ENCODE results near the gene CSTPP1.
"Not testable (repeated sequence)": the region's sequence is repeated elsewhere in the genome, so short reads cannot be mapped to it uniquely, and the experiment has no call there.

CSTPP1 gene

DNA sequence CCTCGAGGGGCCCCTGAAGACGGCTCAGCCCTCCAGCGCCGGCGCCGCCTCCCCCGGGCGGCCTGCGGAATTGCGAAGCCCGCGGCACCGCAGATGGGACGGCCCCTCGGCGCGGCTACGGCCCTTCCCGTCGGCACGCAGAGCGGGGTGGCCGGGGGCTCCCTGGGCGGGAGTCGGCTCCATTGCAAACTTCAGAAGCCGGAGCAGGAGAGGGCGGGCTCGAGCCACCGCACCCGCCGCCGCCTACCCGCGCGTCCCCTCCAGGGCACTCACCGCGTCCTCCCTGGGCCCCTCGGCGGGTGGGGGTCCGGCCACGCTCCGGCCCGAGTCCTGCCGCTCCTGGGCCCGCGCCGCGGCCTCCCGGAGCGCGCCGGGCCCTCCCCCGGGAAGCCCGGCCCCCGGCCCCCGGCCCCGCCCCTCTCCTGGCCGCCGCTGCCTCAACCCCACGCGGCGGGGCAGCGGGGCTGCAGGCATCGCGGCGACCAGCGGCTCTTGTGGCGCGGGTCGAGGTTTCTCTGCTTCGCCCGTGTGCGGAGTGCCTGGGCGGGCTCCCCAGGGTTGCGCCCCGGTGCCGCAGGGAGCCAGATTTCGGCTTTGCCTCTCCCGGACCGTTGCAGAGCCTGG, 249.6 kb downstream of the CSTPP1 start, which contains the start of gene PACSIN3:
TSS of gene PACSIN3 (minus strand) at position 359 of the 624 bp plus-strand sequence. CDS start 3,707 bp downstream, outside the sequence.
- peak; percentile 31 to 40 for DNase-seq

DNA sequence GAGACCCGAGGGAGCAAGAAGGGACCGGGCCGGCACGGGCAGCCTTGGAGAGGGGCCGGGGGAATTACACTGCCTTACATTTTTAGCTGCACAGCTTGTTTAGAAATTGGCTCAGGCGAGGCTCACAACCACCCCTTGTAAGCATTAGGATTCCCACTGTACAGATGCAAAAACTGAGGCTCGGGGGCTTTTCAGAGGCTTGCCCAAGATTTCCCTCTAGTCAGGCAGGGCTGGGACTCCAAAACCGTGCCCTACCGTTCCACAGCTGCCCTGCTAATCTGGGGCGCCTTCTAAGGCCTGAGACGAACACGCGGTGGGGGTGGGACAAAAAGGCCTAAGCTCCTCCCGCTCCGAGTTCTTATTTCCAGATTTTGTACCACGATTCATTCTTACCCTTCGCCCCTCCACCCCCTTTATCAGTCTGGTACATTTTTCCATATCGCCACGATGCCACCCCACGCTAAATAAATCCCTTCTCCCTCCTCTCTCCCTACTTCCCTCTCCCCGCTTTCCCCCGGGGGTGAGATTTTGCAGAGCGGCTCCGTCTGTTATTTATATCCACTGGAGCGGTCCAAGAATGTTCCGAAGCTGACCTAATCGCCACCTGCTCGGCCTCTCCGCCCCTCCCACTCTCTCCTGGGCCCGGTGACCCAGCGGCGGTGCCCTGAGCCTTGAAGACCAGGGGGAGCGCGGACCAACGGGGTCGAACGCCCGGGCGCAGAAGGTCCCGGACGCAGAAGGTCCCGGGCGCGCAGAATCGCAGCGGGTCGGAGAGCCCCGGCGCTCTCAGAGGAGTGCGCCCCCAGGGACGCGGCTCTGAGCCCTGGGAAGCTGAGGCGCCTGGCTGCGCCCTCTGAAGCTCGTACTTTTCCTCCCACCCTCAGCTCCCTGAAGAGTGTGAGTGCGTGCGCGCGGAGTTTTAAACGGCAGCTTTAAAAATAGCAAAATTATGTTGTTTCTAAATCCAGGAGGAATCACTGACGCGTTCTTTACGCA, 250.4 kb downstream of the CSTPP1 start:
- peak; percentile 56 to 57 for DNase-seq

DNA sequence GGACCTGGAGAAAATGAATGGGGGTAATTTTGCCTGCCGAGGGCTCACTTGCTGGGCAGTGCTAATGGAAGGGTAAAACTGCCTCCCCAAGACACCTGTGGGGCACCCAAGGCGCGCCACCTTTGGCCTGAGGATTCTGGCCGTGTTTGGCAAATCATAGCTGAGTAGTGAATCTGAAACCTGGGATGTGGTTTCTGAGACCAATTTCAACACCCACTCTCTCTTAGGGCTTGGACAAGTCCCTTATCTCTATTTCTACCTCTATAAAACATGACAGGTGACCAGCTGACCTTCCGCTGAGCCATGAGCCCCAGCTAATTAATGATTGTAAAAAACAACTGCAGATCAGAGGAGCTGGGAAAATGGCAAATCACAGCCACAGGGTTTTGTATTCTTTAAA, 251.2 kb downstream of the CSTPP1 start:
- DNase-seq, result no peak

DNA sequence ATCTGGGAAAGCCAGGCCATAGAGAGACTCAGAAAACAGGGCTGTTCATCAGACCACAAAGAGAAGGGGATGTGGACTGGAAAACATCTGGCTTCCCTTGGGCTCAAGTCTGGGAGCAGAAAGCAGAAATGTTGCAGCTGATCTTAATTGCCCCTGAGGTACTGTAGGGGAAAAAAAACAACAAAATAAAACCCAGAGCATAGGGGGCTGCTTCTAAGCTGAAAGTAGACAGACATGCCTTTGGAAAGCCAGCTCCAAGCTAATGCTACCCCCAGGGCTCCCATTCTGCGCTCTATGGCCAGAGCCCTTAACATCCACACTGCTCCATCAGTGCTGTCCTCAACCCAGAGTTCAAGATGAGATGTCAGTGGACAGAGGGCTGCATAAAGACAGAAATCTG, 251.7 kb downstream of the CSTPP1 start:
- DNase-seq, result no peak

DNA sequence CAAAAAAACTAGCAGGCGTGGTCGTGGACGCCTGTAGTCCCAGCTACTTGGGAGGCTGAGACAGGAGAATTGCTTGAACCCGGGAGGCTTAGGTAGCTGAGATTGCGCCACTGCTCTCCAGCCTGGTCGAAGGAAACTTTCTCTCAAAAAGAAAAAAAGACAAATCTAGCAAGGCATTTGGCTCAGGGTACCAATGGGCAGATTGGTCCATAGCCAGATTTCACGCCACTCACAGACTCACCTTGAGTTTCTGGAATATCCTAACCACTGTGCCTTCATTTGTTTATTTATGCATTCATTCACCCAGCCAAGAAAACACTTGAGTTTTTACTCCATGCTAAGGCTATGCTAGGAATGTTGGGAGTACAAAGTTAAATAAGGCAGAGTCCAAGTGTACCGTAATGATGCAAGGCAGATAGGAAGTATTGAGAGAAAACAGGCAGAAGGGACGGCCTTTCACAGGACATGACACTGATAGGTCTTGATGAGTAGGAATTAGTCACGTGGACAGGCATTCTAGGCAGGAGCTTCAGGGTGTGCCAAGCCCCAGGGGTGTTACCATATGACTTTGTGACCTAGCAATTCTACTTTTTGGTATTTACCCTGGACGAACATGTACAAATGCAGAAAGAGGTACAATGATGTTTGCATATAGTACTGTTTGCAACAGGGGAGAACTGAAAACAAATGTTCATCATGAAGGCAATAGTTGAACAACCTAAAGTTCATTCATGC, 252.7 kb downstream of the CSTPP1 start:
- no peak for DNase-seq

DNA sequence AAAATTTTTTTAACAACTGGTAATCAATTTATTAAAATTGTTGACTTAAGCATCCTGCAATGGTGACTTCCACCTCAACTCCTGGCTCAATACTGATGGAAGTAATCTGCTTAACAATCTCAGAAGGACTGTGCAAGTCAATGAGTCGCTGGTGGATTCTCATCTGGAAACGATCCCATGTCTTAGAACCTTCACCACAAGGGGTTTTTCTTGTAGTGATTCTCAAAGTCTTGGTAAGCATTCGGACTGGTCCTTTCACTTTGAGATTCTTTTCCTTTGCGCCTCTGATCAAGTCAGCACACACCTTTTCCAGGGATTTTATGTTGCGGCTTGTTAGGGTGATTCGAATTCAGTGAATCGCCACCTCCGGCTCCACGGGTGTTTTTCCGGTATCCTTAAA, 254.6 kb downstream of the CSTPP1 start:
- not testable (repeated sequence) for DNase-seq

DNA sequence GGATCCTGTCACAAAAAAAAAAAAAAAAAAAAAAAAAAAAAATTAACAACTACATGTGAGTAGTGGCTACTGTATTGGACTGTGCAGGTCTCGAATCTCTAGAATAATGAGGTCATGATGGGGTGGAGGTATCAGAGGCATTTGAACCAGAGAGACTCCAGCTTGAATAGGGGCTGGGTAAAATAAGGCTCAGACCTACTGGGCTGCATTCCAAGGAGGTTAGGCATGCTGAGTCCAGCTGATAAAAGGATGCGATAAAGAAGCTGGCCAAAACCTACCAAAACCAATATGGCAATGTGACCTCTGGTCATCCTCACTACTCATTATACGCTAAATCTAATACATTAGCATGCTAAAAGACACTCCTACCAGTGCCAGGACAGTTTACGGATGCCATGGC, 255.6 kb downstream of the CSTPP1 start:
- DNase-seq, result no peak

DNA sequence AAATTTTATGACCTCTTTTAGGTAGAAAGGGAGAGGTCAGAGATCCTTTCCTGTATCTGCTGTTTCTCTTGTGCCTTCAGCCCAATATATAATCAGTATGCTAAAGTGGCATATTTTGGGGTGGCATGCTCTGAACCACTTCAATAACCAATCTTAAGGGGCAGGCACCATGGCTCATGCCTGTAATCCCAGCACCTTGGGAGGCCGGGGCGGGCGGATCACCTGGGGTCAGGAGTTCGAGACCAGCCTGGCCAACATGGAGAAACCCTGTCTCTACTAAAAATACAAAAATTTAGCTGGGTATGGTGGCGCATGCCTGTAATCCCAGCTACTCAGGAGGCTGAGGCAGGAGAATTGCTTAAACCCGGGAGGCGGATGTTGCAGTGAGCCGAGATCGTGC, 261.6 kb downstream of the CSTPP1 start:
- not testable (repeated sequence) for DNase-seq

DNA sequence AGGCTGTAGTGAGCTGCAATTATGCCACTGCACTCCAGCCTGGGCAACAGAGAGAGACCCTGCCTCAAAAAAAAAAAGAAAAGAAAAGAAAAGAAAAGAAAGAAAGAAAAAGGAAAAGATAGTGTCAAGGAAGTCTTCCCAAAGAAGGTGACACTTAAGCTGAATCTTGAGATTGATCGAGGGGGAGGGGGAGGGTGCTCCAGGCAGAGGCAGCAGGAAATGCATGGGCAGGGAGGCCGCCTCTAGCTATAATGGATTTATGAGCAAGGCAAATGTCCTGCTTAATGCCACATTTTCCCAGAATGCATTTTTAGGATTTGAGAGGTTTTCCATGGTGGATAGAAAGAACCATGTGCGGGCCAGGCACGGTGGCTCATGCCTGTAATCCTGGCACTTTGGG, 264.5 kb downstream of the CSTPP1 start:
- DNase-seq, result no peak

DNA sequence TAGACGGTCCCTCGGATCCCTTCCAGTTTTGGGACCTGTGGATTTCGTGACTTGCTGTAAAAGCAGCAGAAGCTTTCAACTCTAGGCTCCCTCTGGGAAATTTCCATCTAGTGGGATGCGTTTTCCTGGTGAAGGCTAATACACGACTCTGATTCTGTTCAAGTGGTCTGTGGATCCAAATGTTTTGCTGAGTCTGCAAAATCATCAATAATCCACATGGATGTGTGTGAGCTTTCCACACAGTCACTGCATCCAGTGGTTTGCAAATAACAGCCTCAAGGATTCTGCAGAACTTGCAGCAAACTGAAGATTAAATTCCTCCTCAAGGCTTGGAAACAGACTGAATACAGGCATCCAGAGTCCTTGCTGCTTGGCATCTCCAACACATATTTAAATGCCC, 266.0 kb downstream of the CSTPP1 start:
- no peak for DNase-seq

DNA sequence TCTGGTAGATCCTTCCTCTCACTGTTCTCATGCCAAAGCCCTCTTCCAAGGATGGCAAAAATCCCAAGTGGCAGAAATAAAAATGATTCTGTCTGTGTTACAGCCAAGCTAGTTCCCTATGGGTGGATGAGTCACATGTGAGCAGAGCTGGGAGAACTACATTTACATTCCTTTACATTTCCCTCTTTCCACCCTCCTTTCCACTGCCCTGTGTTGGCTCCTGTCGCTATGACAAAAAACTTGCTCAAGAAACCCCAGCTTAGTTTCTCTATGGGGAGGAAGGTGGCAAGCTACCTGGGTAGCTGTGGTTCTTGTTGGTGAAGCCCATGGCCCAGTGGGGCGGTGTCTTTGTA, 268.1 kb downstream of the CSTPP1 start:
- no peak for DNase-seq

DNA sequence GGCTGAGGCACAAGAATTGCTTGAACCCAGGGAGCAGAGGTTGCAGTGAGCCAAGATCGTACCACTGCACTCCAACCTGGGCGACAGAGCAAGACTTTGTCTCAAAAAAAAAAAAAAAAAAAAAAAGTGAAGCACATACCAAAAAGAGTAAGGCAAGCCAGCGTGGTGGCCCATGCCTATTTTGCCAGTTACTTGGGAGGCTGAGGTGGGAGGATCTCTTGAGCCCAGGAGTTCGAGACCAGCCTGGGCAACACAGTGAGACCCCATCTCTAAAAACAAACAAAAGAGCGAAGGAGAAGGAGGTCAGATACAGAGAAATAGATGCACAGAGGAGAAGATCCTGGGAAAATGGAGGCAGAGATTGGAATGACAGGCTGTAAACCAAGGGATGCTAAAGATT, 270.0 kb downstream of the CSTPP1 start:
- not testable (repeated sequence) for DNase-seq

DNA sequence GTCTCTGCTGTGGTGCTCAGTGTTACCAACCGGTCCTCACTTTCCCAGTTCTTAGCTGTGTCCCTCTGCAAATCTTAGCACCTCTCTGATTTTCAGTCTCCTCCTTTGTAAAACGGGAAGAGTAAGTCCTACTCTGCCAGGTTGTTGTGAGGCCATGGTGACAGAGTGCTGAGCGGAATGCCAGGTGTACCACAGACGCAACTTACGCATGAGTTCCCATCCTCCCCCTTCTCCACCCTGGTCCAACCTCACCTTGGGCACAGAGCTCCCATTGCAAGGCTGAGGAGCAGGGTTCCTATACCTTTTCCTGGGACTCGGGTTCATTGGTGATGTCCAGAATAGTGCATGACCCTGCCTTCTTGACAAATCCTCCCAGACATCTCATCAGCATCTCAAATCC, 270.9 kb downstream of the CSTPP1 start:
- DNase-seq, result no peak

DNA sequence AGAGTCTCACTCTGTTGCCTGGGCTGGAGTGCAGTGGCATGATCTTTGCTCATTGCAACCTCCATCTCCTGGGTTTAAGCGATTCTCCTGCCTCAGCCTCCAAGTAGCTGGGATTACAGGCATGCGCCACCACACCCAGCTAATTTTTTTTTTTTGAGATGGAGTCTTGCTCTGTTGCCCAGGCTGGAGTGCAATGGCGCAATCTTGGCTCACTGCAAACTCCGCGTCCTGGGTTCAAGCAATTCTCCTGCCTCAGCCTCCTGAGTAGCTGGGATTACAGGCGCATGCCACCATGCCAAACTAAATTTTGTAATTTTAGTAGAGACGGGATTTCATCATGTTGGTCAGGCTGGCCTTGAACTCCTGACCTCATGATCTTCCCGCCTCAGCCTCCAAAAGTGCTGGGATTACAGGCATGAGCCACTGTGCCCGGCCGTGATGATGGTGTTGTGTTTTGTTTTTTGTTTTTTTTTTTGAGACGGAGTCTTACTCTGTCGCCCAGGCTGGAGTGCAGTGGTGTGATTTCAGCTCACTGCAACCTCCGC, 271.5 kb downstream of the CSTPP1 start:
- not testable (repeated sequence) for DNase-seq

DNA sequence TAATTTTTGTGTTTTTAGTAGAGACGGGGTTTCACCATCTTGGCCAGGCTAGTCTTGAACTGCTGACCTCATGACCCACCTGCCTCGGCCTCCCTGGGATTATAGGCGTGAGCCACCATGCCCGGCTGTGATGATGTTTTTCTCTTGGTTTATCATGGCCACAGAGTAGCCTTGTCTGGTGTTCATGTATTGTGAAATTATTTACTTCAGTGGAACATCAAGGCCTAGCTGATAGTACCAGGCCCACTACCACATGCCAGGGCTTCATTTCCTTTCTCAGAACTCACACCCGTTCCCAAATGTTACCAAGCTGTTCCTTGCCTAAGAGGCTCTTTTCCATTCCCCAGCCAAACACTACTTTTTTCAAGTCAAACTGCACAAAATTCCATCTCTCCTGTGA, 272.1 kb downstream of the CSTPP1 start:
- no peak for DNase-seq
